ENCODE results near the gene GRM8. TPM values are rescaled to one million over a fixed set of nuclear protein-coding genes. Genes with fewer than 3 reads are reported as not detected.

Gene GRM8
- total RNA-seq, 1 experiment from 2014 or later: not detected

DNA sequence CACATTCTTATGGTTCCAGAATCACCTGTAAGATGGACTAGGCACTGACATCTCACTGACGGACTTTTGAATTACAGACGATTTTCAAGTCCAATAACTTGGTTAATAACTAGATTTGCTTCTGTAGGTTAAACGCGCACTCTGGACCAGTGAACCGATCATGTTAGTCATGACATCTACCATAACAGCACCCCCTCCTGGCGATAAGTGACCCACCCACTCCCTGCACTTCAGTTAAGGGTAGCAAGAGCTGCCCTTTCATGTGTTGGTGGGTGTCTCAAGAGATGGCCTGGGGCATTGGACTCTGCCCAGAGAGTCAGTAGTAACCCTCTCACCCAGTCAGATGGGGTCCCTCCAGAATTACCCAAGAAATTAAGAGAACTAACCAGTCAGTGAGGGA is 12.9 kb downstream of the GRM8 start:
- DNase-seq: peak in 1 of 2 experiments; percentile 14
- Histone ChIP-seq H3K36me3 (ENCODE audit: control insufficient read depth, insufficient read depth, low read length) (no peaks in the 10 kb centered on the region), H3K4me3 (ENCODE audit: low read depth, low read length) (no peak overlapping the region), H3K9me3 (no peaks in the 10 kb centered on the region), H3K4me1 (no peaks in the 10 kb centered on the region), H3K27me3 (replicated peaks; ENCODE audit: control insufficient read depth, insufficient read depth, low read length) (no peaks in the 10 kb centered on the region; the same call in 1 of the 2 replicates)
- H3K4me1 Mint-ChIP-seq (ENCODE audit: low read depth, unreplicated experiment): no peaks in the 10 kb centered on the region
- POLR2A ChIA-PET: no interaction called here
- CTCF ChIA-PET: no interaction called here
- BruUV-seq (replicated peaks): no TSS peak
- intact Hi-C loops (cut with micrococcal nuclease; ENCODE audit: unreplicated experiment): no loop called here
- peaks cover 12% of the 10 kb centered on the region for H3K9me3 Mint-ChIP-seq (ENCODE audit: unreplicated experiment)
- TF ChIP-seq, protein P1, sequence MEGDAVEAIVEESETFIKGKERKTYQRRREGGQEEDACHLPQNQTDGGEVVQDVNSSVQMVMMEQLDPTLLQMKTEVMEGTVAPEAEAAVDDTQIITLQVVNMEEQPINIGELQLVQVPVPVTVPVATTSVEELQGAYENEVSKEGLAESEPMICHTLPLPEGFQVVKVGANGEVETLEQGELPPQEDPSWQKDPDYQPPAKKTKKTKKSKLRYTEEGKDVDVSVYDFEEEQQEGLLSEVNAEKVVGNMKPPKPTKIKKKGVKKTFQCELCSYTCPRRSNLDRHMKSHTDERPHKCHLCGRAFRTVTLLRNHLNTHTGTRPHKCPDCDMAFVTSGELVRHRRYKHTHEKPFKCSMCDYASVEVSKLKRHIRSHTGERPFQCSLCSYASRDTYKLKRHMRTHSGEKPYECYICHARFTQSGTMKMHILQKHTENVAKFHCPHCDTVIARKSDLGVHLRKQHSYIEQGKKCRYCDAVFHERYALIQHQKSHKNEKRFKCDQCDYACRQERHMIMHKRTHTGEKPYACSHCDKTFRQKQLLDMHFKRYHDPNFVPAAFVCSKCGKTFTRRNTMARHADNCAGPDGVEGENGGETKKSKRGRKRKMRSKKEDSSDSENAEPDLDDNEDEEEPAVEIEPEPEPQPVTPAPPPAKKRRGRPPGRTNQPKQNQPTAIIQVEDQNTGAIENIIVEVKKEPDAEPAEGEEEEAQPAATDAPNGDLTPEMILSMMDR (IDR thresholded peaks at IDR 0.05; ENCODE audit: insufficient read depth in 1 of 2, low read depth in 1 of 2, low read length in 1 of 2, severe bottlenecking in 1 of 2, unreplicated experiment in 1 of 2): peak; percentile 4 to 9
- H3K4me3 Mint-ChIP-seq (ENCODE audit: unreplicated experiment): no peak overlapping the region
- no peak overlapping the region for H3K27ac Mint-ChIP-seq (ENCODE audit: unreplicated experiment)
- H3K36me3 Mint-ChIP-seq (ENCODE audit: insufficient read depth, unreplicated experiment): no peaks in the 10 kb centered on the region
- peaks cover 17% of the 10 kb centered on the region for H3K27me3 Mint-ChIP-seq (ENCODE audit: insufficient read depth, unreplicated experiment)

DNA sequence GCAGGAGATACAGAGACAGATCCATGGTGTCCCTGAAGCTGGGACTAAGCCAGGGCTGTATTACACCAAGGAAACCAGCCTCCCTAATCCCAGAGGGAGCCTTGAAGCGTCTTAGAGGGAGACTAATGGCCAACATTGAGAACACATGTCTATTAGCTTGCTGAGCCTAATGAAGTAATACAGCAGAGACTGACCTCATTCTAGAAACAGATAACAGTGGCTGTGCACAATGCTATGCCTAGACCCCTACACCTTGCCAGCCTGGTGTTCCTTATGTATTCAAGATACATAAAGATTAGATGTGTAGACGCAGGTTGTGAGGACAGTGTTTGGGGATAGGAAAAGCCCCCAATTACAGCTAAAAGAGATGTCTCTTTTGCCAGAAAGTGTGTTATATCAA is 19.1 kb downstream of the GRM8 start:
- intact Hi-C loops (cut with micrococcal nuclease; ENCODE audit: unreplicated experiment): no loop called here
- ChIA-PET POLR2A (no interaction called here), CTCF (no interaction called here)
- no peaks in the 10 kb centered on the region for H3K4me1 ChIP-seq
- peaks cover 12% of the 10 kb centered on the region for H3K9me3 Mint-ChIP-seq (ENCODE audit: unreplicated experiment)
- H3K4me1 Mint-ChIP-seq (ENCODE audit: low read depth, unreplicated experiment): no peaks in the 10 kb centered on the region
- no peaks in the 10 kb centered on the region for H3K9me3 ChIP-seq
- BruUV-seq (replicated peaks): no TSS peak
- H3K36me3 Mint-ChIP-seq (ENCODE audit: insufficient read depth, unreplicated experiment): no peaks in the 10 kb centered on the region
- H3K4me3 Mint-ChIP-seq (ENCODE audit: unreplicated experiment): no peak overlapping the region
- no peaks in the 10 kb centered on the region; the same call in 1 of the 2 replicates for H3K27me3 ChIP-seq (replicated peaks; ENCODE audit: control insufficient read depth, insufficient read depth, low read length)
- no peak overlapping the region for H3K27ac Mint-ChIP-seq (ENCODE audit: unreplicated experiment)
- TF ChIP-seq, protein P1 (IDR thresholded peaks at IDR 0.05; ENCODE audit: insufficient read depth in 1 of 2, low read depth in 1 of 2, low read length in 1 of 2, severe bottlenecking in 1 of 2, unreplicated experiment in 1 of 2): no peak
- H3K4me3 ChIP-seq (ENCODE audit: low read depth, low read length): no peak overlapping the region
- H3K27me3 Mint-ChIP-seq (ENCODE audit: insufficient read depth, unreplicated experiment): peaks cover 13% of the 10 kb centered on the region
- H3K36me3 ChIP-seq (ENCODE audit: control insufficient read depth, insufficient read depth, low read length): no peaks in the 10 kb centered on the region
- no peak for DNase-seq

GRCh38 chr7:127231415-127231814 is 21.3 kb downstream of the GRM8 start:
- CTCF ChIA-PET: no interaction called here
- H3K27ac Mint-ChIP-seq (ENCODE audit: unreplicated experiment): no peak overlapping the region
- peaks cover 5% of the 10 kb centered on the region for H3K9me3 Mint-ChIP-seq (ENCODE audit: unreplicated experiment)
- H3K27me3 Mint-ChIP-seq (ENCODE audit: insufficient read depth, unreplicated experiment): peaks cover 13% of the 10 kb centered on the region
- Histone ChIP-seq H3K36me3 (ENCODE audit: control insufficient read depth, insufficient read depth, low read length) (no peaks in the 10 kb centered on the region), H3K4me3 (ENCODE audit: low read depth, low read length) (no peak overlapping the region), H3K27me3 (replicated peaks; ENCODE audit: control insufficient read depth, insufficient read depth, low read length) (no peaks in the 10 kb centered on the region; the same call in 1 of the 2 replicates), H3K4me1 (no peaks in the 10 kb centered on the region), H3K9me3 (no peaks in the 10 kb centered on the region)
- no peak overlapping the region for H3K4me3 Mint-ChIP-seq (ENCODE audit: unreplicated experiment)
- POLR2A ChIA-PET: no interaction called here
- BruUV-seq (replicated peaks): no TSS peak
- no peaks in the 10 kb centered on the region for H3K36me3 Mint-ChIP-seq (ENCODE audit: insufficient read depth, unreplicated experiment)
- no peaks in the 10 kb centered on the region for H3K4me1 Mint-ChIP-seq (ENCODE audit: low read depth, unreplicated experiment)
- intact Hi-C loops (cut with micrococcal nuclease; ENCODE audit: unreplicated experiment): no loop called here
- TF ChIP-seq, protein P1 (IDR thresholded peaks at IDR 0.05; ENCODE audit: insufficient read depth in 1 of 2, low read depth in 1 of 2, low read length in 1 of 2, severe bottlenecking in 1 of 2, unreplicated experiment in 1 of 2): no peak
- DNase-seq: no peak

All from Caco-2 (cell line).